GM18951 (cell line): ENCODE results near the gene SYT1.

Experiments used
- POLR2A ChIP-seq: IDR thresholded peaks from 4 replicates; pipeline ENCODE4 v1.6.1; 2011; ENCODE audit warnings: mild to moderate bottlenecking; ENCODE audit not compliant: insufficient read length, insufficient read depth; ENCODE audit errors: extremely low read depth
- in situ Hi-C: fragments of 300-500 bp; cut with MboI; formaldehyde crosslinking; loops from one replicate; pipeline ENCODE4 v1.12.0; 2022; ENCODE audit warnings: low sequenced_read_pairs, mixed read lengths, inconsistent platforms; ENCODE audit not compliant: unreplicated experiment

Gene SYT1

DNA sequence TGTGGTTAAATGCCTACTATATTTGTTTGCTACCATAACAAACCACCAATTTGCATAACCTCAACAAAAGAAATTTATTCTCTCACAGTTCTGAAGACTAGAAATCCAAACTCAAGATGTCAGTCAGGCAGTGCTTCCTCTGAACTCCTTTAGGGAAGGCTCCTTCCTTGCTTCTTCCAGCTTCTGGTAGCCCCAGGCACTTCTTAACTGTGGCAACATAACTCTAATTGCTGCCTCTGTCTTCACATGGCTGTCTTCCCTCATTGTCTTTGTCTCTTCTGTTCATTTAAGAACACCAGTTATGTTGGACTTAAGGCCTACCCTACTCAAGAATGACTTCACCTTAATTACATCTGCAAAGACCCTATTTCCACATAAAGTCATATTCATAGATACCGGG is 206.9 kb downstream of the SYT1 start:
- in situ Hi-C loops: no loop called here
- TF ChIP-seq POLR2A: no peak

DNA sequence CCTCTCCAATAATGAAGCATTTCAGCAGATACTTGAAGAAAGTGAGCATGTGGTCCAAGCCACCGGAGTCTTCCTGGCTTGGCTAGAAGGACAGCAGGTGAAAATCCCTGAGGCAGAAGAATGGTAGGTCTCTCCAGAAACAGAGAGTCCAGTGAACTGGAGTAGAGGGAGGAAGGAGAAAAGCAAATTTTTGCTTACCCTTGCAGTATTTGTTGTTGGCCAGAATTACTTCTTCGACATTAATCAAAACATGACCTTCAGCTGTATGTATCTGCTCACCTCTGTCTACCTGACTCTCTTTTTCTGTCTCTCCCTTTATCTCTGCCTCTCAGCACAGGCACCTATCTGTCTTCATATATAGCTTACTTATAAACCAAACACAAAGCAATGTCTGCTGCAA is 208.9 kb downstream of the SYT1 start:
- in situ Hi-C loops: no loop called here
- TF ChIP-seq POLR2A: no peak

DNA sequence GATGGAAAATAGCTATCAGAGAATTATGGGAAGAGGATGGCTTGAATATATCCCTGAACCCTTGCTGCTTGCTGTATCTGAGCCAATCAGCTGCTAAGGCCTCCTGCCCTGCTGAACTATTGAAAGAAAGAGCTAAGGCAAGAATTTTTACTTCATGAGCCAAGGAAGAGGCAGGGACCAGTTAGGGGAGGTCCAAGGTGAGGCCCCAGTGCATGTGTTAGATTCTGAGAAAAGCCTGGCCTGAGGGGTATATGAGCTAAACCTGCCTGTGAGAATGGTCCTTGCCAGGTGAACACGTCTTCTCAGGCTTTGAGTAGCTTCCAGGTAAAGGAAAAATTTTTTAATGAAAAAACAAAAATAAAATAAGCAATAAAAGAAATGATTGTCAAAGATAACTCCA is 218.0 kb downstream of the SYT1 start:
- in situ Hi-C loops: no loop called here
- no peak for TF ChIP-seq POLR2A

DNA sequence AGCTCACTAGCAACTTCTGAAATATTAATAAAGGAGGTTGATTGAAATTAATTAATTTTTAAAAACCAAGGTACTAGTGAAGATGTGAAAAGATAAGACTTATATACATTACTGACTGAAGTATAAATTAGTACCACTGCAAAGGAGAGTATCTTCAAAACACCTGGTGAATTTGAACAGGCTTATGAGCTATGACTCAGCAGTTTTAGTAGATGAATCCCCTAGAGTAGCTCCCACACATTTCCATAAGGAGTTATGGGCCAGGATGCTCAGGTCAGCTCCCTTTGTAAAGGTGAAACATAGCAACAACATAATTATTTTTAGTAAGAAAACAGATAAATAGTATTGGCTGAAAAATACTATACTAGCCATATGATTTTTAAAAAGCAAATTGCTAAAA is 218.6 kb downstream of the SYT1 start:
- TF ChIP-seq POLR2A: no peak
- in situ Hi-C loops: no loop called here

DNA sequence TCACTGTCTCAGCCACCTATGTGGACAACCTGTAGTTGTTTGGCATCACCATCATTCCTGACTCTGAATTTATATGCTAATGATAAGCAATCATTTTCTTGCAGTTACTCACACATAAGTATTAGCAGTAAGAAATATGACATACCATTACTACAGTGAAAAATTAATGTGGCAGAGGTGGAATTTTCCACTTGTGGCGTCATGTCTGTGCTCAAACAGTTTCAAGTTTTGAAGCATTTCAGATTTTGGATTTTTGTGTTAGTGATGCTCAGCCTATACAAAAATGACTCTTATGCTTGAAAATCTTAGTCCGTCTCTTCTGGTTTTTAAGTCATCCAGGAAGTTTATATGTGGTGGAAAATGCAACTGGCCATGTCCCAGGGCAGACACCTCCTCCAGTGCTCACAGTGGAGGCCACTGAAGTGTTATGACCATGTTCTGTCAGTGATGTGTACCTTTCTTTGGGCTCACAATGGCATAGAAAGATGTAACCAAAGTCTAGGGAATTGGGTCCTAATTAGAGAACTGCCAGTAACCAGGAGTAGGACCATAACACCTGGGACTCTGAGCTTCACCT is 220.6 kb downstream of the SYT1 start:
- TF ChIP-seq POLR2A: no peak
- in situ Hi-C loops: no loop called here

DNA sequence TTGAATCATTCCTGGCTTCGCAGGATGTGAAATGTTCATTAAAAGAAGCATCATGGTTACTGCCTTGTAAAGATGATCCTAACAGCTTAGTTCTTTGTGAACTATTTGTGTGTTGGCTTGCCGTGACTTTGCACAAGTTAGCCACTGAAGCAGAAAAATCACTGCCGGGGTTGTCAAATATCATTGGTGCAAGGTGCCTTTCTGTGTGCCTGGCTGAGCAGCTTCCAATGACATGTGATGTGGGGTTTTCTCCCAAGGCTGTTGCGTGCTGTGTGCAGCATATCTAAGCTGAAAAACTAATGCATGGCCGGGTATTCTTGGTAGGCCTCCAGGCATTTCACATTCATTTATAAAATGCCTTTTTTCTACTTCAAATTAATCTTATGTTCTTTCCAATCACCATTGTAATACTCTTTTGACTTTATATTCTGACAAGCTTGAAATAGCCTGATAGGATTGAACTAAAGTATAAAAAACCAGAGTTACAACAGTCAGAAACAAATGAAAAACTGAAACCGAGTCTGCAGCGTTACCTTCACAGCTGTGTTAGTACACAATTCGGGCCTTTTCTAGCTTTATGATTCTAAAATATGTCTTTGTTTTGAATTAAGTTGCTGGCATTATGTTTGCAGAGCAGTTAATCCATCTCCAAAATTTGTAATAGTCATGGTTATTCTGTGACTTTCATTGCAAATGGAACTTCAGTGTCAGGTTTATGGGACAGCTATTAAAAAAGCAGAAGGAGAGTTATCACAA is 222.1 kb downstream of the SYT1 start:
- TF ChIP-seq POLR2A: no peak
- in situ Hi-C loops: no loop called here

DNA sequence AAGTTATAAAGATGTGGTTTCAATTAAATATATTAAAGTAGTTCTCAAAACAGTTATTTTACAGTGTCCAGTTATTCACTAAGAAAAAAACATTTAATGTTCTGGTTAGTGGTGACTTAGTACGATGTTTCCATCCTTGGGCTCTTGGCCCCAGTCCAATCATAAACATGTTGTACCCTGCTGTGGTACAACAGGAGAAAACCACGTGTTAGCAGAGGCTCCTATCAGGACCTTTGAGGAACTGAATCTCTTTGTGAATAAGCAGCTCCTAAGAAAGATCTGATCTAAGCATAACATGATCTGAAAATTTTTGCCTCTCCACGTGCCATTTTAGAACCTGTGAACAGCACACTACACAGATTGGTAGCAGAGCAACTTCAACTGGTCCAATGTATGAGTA is 234.0 kb downstream of the SYT1 start:
- TF ChIP-seq POLR2A: no peak
- in situ Hi-C loops: no loop called here

DNA sequence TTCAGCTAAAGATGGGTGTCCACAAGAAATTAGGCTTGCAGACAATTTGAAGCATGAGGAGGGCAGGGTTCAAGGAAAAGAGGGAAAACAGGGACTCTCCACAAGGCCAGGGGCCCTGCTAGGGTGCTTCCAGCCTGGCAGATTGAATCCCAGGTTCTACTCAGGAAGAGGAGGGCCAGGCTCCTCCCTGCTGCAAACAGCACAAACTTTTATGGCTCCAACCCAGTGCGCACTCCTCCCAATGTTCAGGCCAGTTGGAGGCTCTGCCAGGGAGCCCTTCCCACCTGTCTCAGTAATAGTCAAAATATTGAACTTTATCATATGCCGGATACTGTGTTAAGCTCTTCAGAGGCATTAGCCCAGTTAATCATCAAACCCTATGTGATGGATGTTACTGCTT is 244.4 kb downstream of the SYT1 start:
- in situ Hi-C loops: no loop called here
- TF ChIP-seq POLR2A: no peak

DNA sequence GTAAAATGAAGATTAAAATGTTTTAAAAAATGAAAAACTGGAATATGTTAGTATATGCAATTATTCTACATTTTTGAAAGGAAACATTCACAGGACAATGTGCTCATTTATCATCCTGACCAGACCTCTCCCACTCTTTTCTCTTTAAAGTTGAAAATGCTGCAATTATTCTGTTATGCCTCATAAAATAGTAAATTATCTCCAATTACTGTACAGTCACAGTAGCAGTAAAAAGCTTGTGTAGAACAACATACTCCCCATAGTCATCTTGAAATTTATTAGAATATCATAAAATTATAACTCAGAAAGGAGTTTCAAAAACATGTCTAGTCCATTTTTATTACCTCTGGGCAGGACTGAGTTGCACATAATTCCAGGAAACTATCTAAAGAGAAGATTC is 250.3 kb downstream of the SYT1 start:
- in situ Hi-C loops: no loop called here
- TF ChIP-seq POLR2A: no peak

DNA sequence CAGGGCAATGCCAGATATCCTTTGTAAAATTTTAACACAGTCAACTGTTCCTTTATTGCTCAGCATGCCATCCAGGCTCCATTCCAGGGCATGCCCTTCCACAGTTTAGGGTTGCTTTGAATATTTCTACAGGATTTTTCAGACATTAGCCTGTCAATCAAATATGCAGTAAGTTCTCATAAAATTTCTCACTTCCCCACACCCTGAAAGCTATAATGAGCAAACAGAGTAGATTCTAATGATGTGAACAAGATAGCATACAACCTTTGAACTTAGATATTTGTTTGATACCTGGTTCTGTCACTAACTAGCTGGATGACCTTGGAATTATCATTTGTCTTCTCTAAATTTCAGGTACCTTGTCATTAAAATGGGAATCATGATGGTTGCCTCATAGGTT is 251.2 kb downstream of the SYT1 start:
- in situ Hi-C loops: no loop called here
- no peak for TF ChIP-seq POLR2A

DNA sequence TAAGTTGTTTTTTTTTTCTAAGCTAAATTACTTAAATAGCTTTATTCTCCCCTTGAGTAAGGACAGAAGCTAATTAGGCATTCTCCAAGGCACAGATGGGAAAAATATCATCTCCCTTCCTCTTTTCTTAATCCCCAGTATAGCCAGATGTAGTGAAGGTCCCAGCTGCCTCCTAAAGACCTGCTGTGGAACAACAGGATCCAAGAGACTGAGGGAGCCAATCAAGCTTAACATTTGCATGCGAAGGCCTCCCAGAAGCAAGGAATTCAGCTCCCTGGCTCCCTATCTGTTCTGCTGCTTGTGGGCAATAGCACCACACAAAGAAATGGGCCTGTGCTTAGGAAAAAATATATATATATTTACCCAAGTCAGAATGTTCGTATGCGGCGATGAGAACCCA is 255.2 kb downstream of the SYT1 start:
- no peak for TF ChIP-seq POLR2A
- in situ Hi-C loops: no loop called here

DNA sequence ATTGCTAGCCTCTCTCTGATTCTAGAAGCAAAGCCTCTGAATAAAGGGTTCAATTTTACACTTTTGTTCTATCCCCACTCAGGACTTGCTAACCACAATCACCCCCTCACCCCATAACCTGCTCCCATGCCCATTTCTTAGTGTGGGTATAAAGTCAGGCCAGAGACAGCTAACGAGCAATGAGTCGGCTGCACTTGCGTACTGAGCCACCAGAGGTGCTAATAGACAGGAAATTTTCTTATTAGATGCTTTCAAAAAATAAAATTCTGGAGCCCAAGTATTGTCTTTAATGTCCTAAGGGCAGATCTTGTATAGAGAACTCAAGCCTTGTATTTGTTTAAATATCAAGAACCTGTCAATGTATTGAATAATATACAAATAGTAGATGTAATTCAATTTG is 256.9 kb downstream of the SYT1 start:
- no peak for TF ChIP-seq POLR2A
- in situ Hi-C loops: no loop called here

DNA sequence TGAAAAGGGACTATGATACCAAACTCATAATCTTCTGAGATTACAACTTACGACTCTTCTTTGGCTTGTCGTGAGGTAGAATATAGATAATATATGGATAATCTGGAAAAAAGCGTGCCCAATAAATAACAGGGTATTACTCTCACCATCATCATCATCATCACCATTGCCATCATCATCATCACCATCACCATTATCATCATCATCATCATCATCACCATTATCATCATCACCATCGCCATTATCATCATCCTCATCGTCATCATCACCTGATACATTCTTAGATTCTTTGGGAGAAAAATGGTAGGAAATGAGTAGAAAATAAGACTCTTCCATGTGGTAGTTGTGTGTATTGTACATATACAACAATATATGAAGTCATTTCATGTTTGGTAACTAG is 259.8 kb downstream of the SYT1 start:
- no peak for TF ChIP-seq POLR2A
- in situ Hi-C loops: no loop called here

DNA sequence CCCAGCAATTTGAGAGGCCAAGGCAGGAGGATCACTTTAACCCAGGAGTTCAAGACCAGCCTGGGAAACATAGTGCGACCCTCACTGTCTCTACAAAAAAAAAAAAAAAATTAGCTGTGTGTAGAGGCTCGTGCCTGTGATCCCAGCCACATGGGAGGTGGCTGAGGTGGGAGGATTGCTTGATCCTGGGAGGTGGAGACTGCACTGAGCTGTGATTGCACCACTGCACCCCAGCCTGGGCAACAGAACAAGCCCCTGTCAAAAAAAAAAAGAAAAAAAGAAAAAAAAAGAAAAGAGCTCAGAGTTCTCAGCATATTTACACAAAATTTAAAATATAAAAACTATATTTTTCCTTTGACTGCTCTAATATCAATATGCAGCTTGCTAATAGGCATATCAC is 260.8 kb downstream of the SYT1 start:
- no peak for TF ChIP-seq POLR2A
- in situ Hi-C loops: no loop called here
